ENCODE data around the gene DYNC1I1. TPM values are rescaled to one million over a fixed set of nuclear protein-coding genes. Genes with fewer than 3 reads are reported as not detected.
A peak's percentile ranks its signal among the peaks of the same experiment; 100 is the strongest.
"Not testable (repeated sequence)": the region's sequence is repeated elsewhere in the genome, so short reads cannot be mapped to it uniquely, and the experiment has no call there.

DYNC1I1 gene
- polyA plus RNA-seq, 4 donors, result 0.57 to 0.74 (median 0.64) TPM

GRCh38 chr7:95901006-95901405 lies 128.7 kb downstream of the DYNC1I1 start:
- no peak for DNase-seq (ENCODE audit: low read depth in 4 of 4, low spot score in 2 of 4)

GRCh38 chr7:95904099-95904498 lies 131.7 kb downstream of the DYNC1I1 start:
- no peak for DNase-seq (ENCODE audit: low read depth in 4 of 4, low spot score in 2 of 4)

- no peak for DNase-seq (ENCODE audit: low read depth in 4 of 4, low spot score in 2 of 4)
These were observed 132.8 kb downstream of the DYNC1I1 start for GRCh38 chr7:95905167-95905566.

- no peak for DNase-seq (ENCODE audit: low read depth in 4 of 4, low spot score in 2 of 4)
These were observed 134.5 kb downstream of the DYNC1I1 start for GRCh38 chr7:95906851-95907250.

GRCh38 chr7:95907337-95907736 lies 135.0 kb downstream of the DYNC1I1 start:
- no peak for DNase-seq (ENCODE audit: low read depth in 4 of 4, low spot score in 2 of 4)

GRCh38 chr7:95908499-95908898 lies 136.1 kb downstream of the DYNC1I1 start:
- DNase-seq (ENCODE audit: low read depth in 4 of 4, low spot score in 2 of 4), result no peak

- no peak for DNase-seq (ENCODE audit: low read depth in 4 of 4, low spot score in 2 of 4)
These were observed 138.0 kb downstream of the DYNC1I1 start for GRCh38 chr7:95910341-95910740.

- no peak for DNase-seq (ENCODE audit: low read depth in 4 of 4, low spot score in 2 of 4)
These were observed 143.4 kb downstream of the DYNC1I1 start for GRCh38 chr7:95915731-95916130.

- DNase-seq (ENCODE audit: low read depth in 4 of 4, low spot score in 2 of 4), result peak; percentile 50 to 80 (median 67)
These were observed 144.4 kb downstream of the DYNC1I1 start for GRCh38 chr7:95916573-95917297.

- no peak for DNase-seq (ENCODE audit: low read depth in 4 of 4, low spot score in 2 of 4)
These were observed 145.3 kb downstream of the DYNC1I1 start for GRCh38 chr7:95917634-95918033.

GRCh38 chr7:95919556-95919955 lies 147.2 kb downstream of the DYNC1I1 start:
- DNase-seq (ENCODE audit: low read depth in 4 of 4, low spot score in 2 of 4), result no peak

GRCh38 chr7:95921543-95921942 lies 149.2 kb downstream of the DYNC1I1 start:
- DNase-seq (ENCODE audit: low read depth in 4 of 4, low spot score in 2 of 4), result no peak

GRCh38 chr7:95922191-95922590 lies 149.8 kb downstream of the DYNC1I1 start:
- DNase-seq (ENCODE audit: low read depth in 4 of 4, low spot score in 2 of 4), result no peak

GRCh38 chr7:95925236-95925635 lies 152.9 kb downstream of the DYNC1I1 start:
- DNase-seq (ENCODE audit: low read depth in 4 of 4, low spot score in 2 of 4), result no peak

GRCh38 chr7:95925971-95926370 lies 153.6 kb downstream of the DYNC1I1 start:
- DNase-seq (ENCODE audit: low read depth in 4 of 4, low spot score in 2 of 4), result no peak

GRCh38 chr7:95927756-95928155 lies 155.4 kb downstream of the DYNC1I1 start:
- no peak for DNase-seq (ENCODE audit: low read depth in 4 of 4, low spot score in 2 of 4)

GRCh38 chr7:95929710-95930280 lies 157.4 kb downstream of the DYNC1I1 start:
- DNase-seq (ENCODE audit: low read depth in 4 of 4, low spot score in 2 of 4), result no peak

GRCh38 chr7:95931460-95932232 lies 159.3 kb downstream of the DYNC1I1 start:
- DNase-seq (ENCODE audit: low read depth in 4 of 4, low spot score in 2 of 4), result no peak

GRCh38 chr7:95933618-95934017 lies 161.3 kb downstream of the DYNC1I1 start:
- DNase-seq (ENCODE audit: low read depth in 4 of 4, low spot score in 2 of 4), result no peak

- not testable (repeated sequence) for DNase-seq (ENCODE audit: low read depth in 4 of 4, low spot score in 2 of 4)
These were observed 172.5 kb downstream of the DYNC1I1 start for GRCh38 chr7:95944867-95945266.

- DNase-seq (ENCODE audit: low read depth in 4 of 4, low spot score in 2 of 4), result no peak
These were observed 178.3 kb downstream of the DYNC1I1 start for GRCh38 chr7:95950698-95951097.

- DNase-seq (ENCODE audit: low read depth in 4 of 4, low spot score in 2 of 4), result no peak
These were observed 179.2 kb downstream of the DYNC1I1 start for GRCh38 chr7:95951531-95951930.
